K562 (cell line): ENCODE measurements around the gene ENHO. TPM values are rescaled to one million over a fixed set of nuclear protein-coding genes. Genes with fewer than 3 reads are reported as not detected.

Experiments used
- ATAC-seq: fragments of 200-7000 bp; cut with Tn5 transposase; 3 replicates; pipeline ENCODE4 v1.9.1; 2020; ENCODE audit warnings: moderate library complexity
- BruUV-seq: library from RNA; stranded (reverse); fragments of 400-500 nt; replicated peaks from 2 replicates; lab custom pipeline; 2021; lab: Mats Ljungman, UMichigan
- CTCF ChIA-PET: fragments of 300-600 bp; formaldehyde crosslinking; extraction: SDS; loops from one replicate; lab custom pipeline; 2021; ENCODE audit warnings: low intra/inter-chr PET ratio; lab: Yijun Ruan, JAX
- POLR2A ChIA-PET: fragments of 300-600, 350-650 bp; sonication (Branson Sonifier 250); formaldehyde crosslinking; extraction: SDS; loops from one replicate; lab custom pipeline; 2021; ENCODE audit warnings: antibody characterized with exemption, inconsistent platforms; lab: Yijun Ruan, JAX
- DNase-seq, 4 experiments: peaks; one replicate each; pipeline versions ENCODE4 v3.0.0 to v3.0.0-alpha.2; 2011 to 2018; ENCODE audit warnings: low spot score in 3 of 4, mixed read lengths in 3 of 4; ENCODE audit errors: extremely low read depth in 1 of 4
- FAIRE-seq: peaks from 2 replicates; lab custom pipeline; 2011; peaks lifted over from hg19 to GRCh38; lab: Jason Lieb, UNC
- H2AFZ ChIP-seq: 2 replicates; pipeline ENCODE4 v1.6.0; 2011; ENCODE audit warnings: low read depth, low read length, control low read depth, inconsistent platforms
- H3K27ac ChIP-seq: fragments of 200-600 bp; 3 replicates; pipeline ENCODE4 v1.8.0; 2011; ENCODE audit warnings: low read depth, mild to moderate bottlenecking, control low read depth, inconsistent platforms, low read length, moderate library complexity, mixed read lengths; ENCODE audit errors: extremely low read depth
- H3K27me3 ChIP-seq, 2 experiments: fragments of 300-600 bp in 1 of 2; 2 replicates in 1 of 2; 3 replicates in 1 of 2; pipeline versions ENCODE4 v1.6.0 to v1.8.0; 2011; ENCODE audit warnings: inconsistent platforms in 2 of 2, low read length in 2 of 2, mild to moderate bottlenecking in 1 of 2, mixed read lengths in 1 of 2, moderate library complexity in 1 of 2; ENCODE audit not compliant: control insufficient read depth in 2 of 2, insufficient read depth in 2 of 2
- H3K36me3 ChIP-seq: fragments of 300-600 bp; 3 replicates; pipeline ENCODE4 v1.8.0; 2011; ENCODE audit warnings: mild to moderate bottlenecking, low read length, inconsistent platforms; ENCODE audit not compliant: control insufficient read depth, insufficient read depth
- H3K4me1 ChIP-seq, 2 experiments: fragments of 200-600 bp in 1 of 2; replicated peaks in 1 of 2; 2 replicates in 1 of 2; 3 replicates in 1 of 2; pipeline versions ENCODE4 v1.5.1 to v1.8.0; 2011; ENCODE audit warnings: inconsistent platforms in 2 of 2, low read length in 2 of 2, mild to moderate bottlenecking in 1 of 2, mixed read lengths in 1 of 2, moderate library complexity in 1 of 2; ENCODE audit not compliant: control insufficient read depth in 2 of 2, insufficient read depth in 2 of 2
- H3K4me2 ChIP-seq: 2 replicates; pipeline ENCODE4 v1.6.1; 2011; ENCODE audit warnings: low read length, control low read depth, inconsistent platforms, mixed read lengths; ENCODE audit not compliant: insufficient read depth
- H3K4me3 ChIP-seq: fragments of 200-600 bp; sonication (generic), shearing (Covaris generic); 2 replicates; pipeline ENCODE4 v1.5.1; 2016; ENCODE audit warnings: control low read depth, inconsistent platforms
- H3K79me2 ChIP-seq: fragments of 200-600 bp; 3 replicates; pipeline ENCODE4 v1.8.0; 2011; ENCODE audit warnings: low read length, inconsistent platforms; ENCODE audit not compliant: control insufficient read depth, insufficient read depth
- H3K9ac ChIP-seq, 2 experiments: 2 replicates each; pipeline versions ENCODE4 v1.6.0 to v1.6.1; 2011; ENCODE audit warnings: low read depth in 2 of 2, low read length in 2 of 2, control low read depth in 1 of 2, inconsistent platforms in 1 of 2, mild to moderate bottlenecking in 1 of 2, mixed read lengths in 1 of 2; ENCODE audit not compliant: insufficient read depth in 1 of 2
- H3K9me1 ChIP-seq: one replicate; pipeline ENCODE4 v1.6.0; 2011; ENCODE audit warnings: inconsistent platforms, mild to moderate bottlenecking, low read length, moderate library complexity; ENCODE audit not compliant: control insufficient read depth, insufficient read depth
- H3K9me3 ChIP-seq: replicated peaks from 2 replicates; pipeline ENCODE4 v1.5.1; 2011; ENCODE audit warnings: low read depth, low read length, inconsistent platforms; ENCODE audit not compliant: control insufficient read depth, insufficient read depth
- H4K20me1 ChIP-seq: replicated peaks from 2 replicates; pipeline ENCODE4 v1.6.1; 2011; ENCODE audit warnings: low read length, inconsistent platforms, mixed read lengths; ENCODE audit not compliant: control insufficient read depth, insufficient read depth
- CREB5 ChIP-seq: fragments of 250-450 bp; sonication (Bioruptor Pico); IDR thresholded peaks from 2 replicates; pipeline ENCODE4 v1.5.0; 2020; ENCODE audit warnings: mild to moderate bottlenecking
- DACH1 ChIP-seq: fragments of 450-650 bp; IDR thresholded peaks from 2 replicates; pipeline ENCODE4 v1.6.1; 2018; ENCODE audit not compliant: partially characterized antibody
- GATA2 ChIP-seq: sonication (generic); formaldehyde crosslinking; IDR thresholded peaks from 2 replicates; pipeline ENCODE4 v1.4.0; 2020; ENCODE audit warnings: mild to moderate bottlenecking, missing genetic modification reagents
- KHSRP ChIP-seq: fragments of 450-650 bp; IDR thresholded peaks from 2 replicates; pipeline ENCODE4 v1.6.1; 2017
- LARP7 ChIP-seq: fragments of 450-650 bp; IDR thresholded peaks from 2 replicates; pipeline ENCODE4 v1.6.1; 2016
- OTX1 ChIP-seq: fragments of 450-650 bp; formaldehyde crosslinking; IDR thresholded peaks from 2 replicates; pipeline ENCODE4 v1.4.0; 2022; ENCODE audit warnings: mild to moderate bottlenecking
- SRSF9 ChIP-seq: fragments of 200-400 bp; formaldehyde crosslinking; IDR thresholded peaks from 2 replicates; pipeline ENCODE4 v1.6.1; 2017; ENCODE audit warnings: low read depth, low read length, borderline replicate concordance
- ZNF217 ChIP-seq: sonication (generic); formaldehyde crosslinking; IDR thresholded peaks from 2 replicates; pipeline ENCODE4 v1.8.0; 2022; ENCODE audit warnings: mild to moderate bottlenecking, missing genetic modification reagents
- ZNF586 ChIP-seq: fragments of 450-650 bp; formaldehyde crosslinking; conservative IDR thresholded peaks from 2 replicates; pipeline ENCODE4 v1.4.0; 2020; ENCODE audit warnings: mild to moderate bottlenecking, moderate library complexity
- WGBS: fragments of 100-300 bp; shearing (Covaris generic); methylation state at CpG from one replicate; pipeline ENCODE4 v1.1.6; 2016; ENCODE audit warnings: low coverage, mixed read lengths; ENCODE audit not compliant: insufficient coverage; ENCODE audit errors: missing lambda C conversion rate; 5-methylcytosine and 5-hydroxymethylcytosine counted together
- in situ Hi-C: fragments of 300-500 bp; cut with MboI; formaldehyde crosslinking; loops from 4 replicates; pipeline ENCODE4 v1.15.0; 2018; ENCODE audit warnings: inconsistent platforms, mixed read lengths
- intact Hi-C: fragments of 100-400 bp; cut with micrococcal nuclease; formaldehyde crosslinking; loops from 2 replicates; pipeline ENCODE4 v1.14.2; 2022
- polyA plus RNA-seq, 8 experiments: library from polyadenylated mRNA; depleted of rRNA in 4 of 8; stranded (reverse) in 5 of 8; unstranded in 3 of 8; fragments of >200 nt; fragmentation: Nextera tagmentation in 2 of 8; fragmentation: Illumina TruSeq in 1 of 8; extraction: Ambion mirVana in 2 of 8; extraction: Trizol in 1 of 8; gene quantifications; 2 replicates each; pipeline versions ENCODE4 v1.2.1 to v1.2.3, GENCODE V29; 2011 to 2014; ENCODE audit warnings: inconsistent platforms in 1 of 8, missing spikeins in 1 of 8
- total RNA-seq, 7 experiments: library from RNA; depleted of rRNA in 6 of 7; stranded (reverse); fragments of >200 nt in 6 of 7; fragmentation: Illumina TruSeq in 2 of 7; extraction: Trizol in 2 of 7; gene quantifications; 2 replicates each; pipeline versions ENCODE4 v1.2.1 to v1.2.3, GENCODE V29; 2011 to 2021; ENCODE audit warnings: low replicate concordance in 1 of 7

The ENHO gene
- total and polyA plus RNA-seq, 9 of the 15 experiments (the other 6 are each of a cell fraction or from before 2014, with no cell fraction given): 0.24 TPM; not detected in 8

- 0% methylated on average over 13 of the region's 18 CpGs for WGBS
- DNase-seq: no peak
- Histone ChIP-seq H3K4me2 (no peak overlapping the region), H3K4me1 (peaks cover 0 to 5% of the 10 kb centered on the region in 2 experiments; a peak in 1 of 5 replicates), H3K27me3 (peaks cover 0 to 52% of the 10 kb centered on the region in 2 experiments; a peak in 4 of 5 replicates), H2AFZ (no peak overlapping the region)
- FAIRE-seq: no peak
- TF ChIP-seq ZNF217 (CRISPR knock-in tag) (no peak), CREB5 (CRISPR knock-in tag) (no peak), KHSRP (no peak), LARP7 (no peak), GATA2 (no peak), DACH1 (no peak), ZNF586 (CRISPR knock-in tag) (no peak), SRSF9 (no peak), OTX1 (CRISPR knock-in tag) (no peak)
- TF ChIP-seq, all 486 proteins: peak for 0
- no peak for ATAC-seq
- no peak overlapping the region for H3K9ac ChIP-seq
- H3K4me3 ChIP-seq: no peak overlapping the region
- intact Hi-C loops (no loop called here), in situ Hi-C loops (no loop called here)
- BruUV-seq: no TSS peak
- POLR2A ChIA-PET: no interaction called here
- CTCF ChIA-PET: no interaction called here
- H3K36me3 ChIP-seq: no peaks in the 10 kb centered on the region
- no peaks in the 10 kb centered on the region for H4K20me1 ChIP-seq
- H3K9me3 ChIP-seq: no peaks in the 10 kb centered on the region
- no peaks in the 10 kb centered on the region for H3K79me2 ChIP-seq
- no peak overlapping the region for H3K27ac ChIP-seq
- no peaks in the 10 kb centered on the region for H3K9me1 ChIP-seq
Measured at GRCh38 chr9:34553511-34554021, 30.8 kb upstream of the ENHO start.
